Endodermal cell (in vitro differentiated cells): ENCODE data around the gene ANO7. TPM values are rescaled to one million over a fixed set of nuclear protein-coding genes. Genes with fewer than 3 reads are reported as not detected.

Experiments
- DNase-seq: peaks from one replicate; pipeline ENCODE4 v3.0.0-alpha.2; 2017
- H3K27ac ChIP-seq: 2 replicates; pipeline ENCODE4 v1.5.1; 2013; ENCODE audit warnings: mild to moderate bottlenecking, low read depth, low read length, moderate library complexity
- H3K27me3 ChIP-seq: 2 replicates; pipeline ENCODE4 v1.6.1; 2013; ENCODE audit warnings: mild to moderate bottlenecking, low read length, moderate library complexity; ENCODE audit not compliant: insufficient read depth, control insufficient read depth, poor library complexity, severe bottlenecking
- H3K36me3 ChIP-seq: 2 replicates; pipeline ENCODE4 v1.7.0; 2013; ENCODE audit warnings: mild to moderate bottlenecking, low read length, moderate library complexity; ENCODE audit not compliant: control insufficient read depth, insufficient read depth
- H3K4me1 ChIP-seq: one replicate; pipeline ENCODE4 v1.7.0; 2013; ENCODE audit warnings: low read length; ENCODE audit not compliant: control insufficient read depth, insufficient read depth
- H3K4me3 ChIP-seq: 2 replicates; pipeline ENCODE4 v1.5.1; 2013; ENCODE audit warnings: mild to moderate bottlenecking, low read length, moderate library complexity
- H3K9ac ChIP-seq: 2 replicates; pipeline ENCODE4 v1.6.1; 2013; ENCODE audit warnings: mild to moderate bottlenecking, low read length, moderate library complexity; ENCODE audit not compliant: poor library complexity, severe bottlenecking; ENCODE audit errors: extremely low read depth
- H3K9me3 ChIP-seq: 2 replicates; pipeline ENCODE4 v1.6.1; 2013; ENCODE audit warnings: mild to moderate bottlenecking, low read length, moderate library complexity; ENCODE audit not compliant: control insufficient read depth
- H3K27ac Mint-ChIP-seq: 2 replicates; pipeline ENCODE4 v1.8.0; 2020; ENCODE audit warnings: mixed read lengths
- H3K27me3 Mint-ChIP-seq: 2 replicates; pipeline ENCODE4 v1.8.0; 2021; ENCODE audit warnings: mild to moderate bottlenecking, mixed read lengths; ENCODE audit not compliant: insufficient read depth
- H3K36me3 Mint-ChIP-seq: 2 replicates; pipeline ENCODE4 v1.8.0; 2020; ENCODE audit warnings: low read depth, mixed read lengths
- H3K4me1 Mint-ChIP-seq: 2 replicates; pipeline ENCODE4 v1.8.0; 2020; ENCODE audit warnings: mixed read lengths
- H3K4me3 Mint-ChIP-seq: 2 replicates; pipeline ENCODE4 v1.8.0; 2020; ENCODE audit warnings: mild to moderate bottlenecking, moderate library complexity, mixed read lengths
- H3K9me3 Mint-ChIP-seq: 2 replicates; pipeline ENCODE4 v1.8.0; 2020; ENCODE audit warnings: mild to moderate bottlenecking, mixed read lengths
- CTCF ChIP-seq: fragments of 200-600 bp; sonication (generic); conservative IDR thresholded peaks from 2 replicates; pipeline ENCODE4 v1.5.0; 2021; ENCODE audit warnings: antibody characterized with exemption, mild to moderate bottlenecking
- WGBS, 2 experiments: methylation state at CpG; one replicate each; pipeline versions ENCODE4 v1.1.5 to v1.1.7; 2013; ENCODE audit warnings: missing lambda C conversion rate in 2 of 2, mixed read lengths in 1 of 2; ENCODE audit not compliant: insufficient coverage in 1 of 2, insufficient read length in 1 of 2; 5-methylcytosine and 5-hydroxymethylcytosine counted together
- total RNA-seq, 2 donors: library from RNA; stranded (reverse); fragmentation: NEBNext Ultra II Directional in 1 of 2; extraction: Animal tissue kit (Norgen Biotek cat#: 25700) in 1 of 2; gene quantifications; 2 replicates in 1 of 2; 3 replicates in 1 of 2; pipeline ENCODE4 v1.2.1, GENCODE V29; 2021

ANO7 gene
- total RNA-seq, 2 donors from 2014 or later: 8.1 to 8.5 TPM

- no peak for TF ChIP-seq CTCF
- Histone ChIP-seq H3K9me3 (no peaks in the 10 kb centered on the region), H3K27ac (no peak overlapping the region), H3K4me3 (no peak overlapping the region), H3K9ac (no peak overlapping the region), H3K36me3 (peaks cover 85% of the 10 kb centered on the region), H3K27me3 (no peaks in the 10 kb centered on the region), H3K4me1 (no peaks in the 10 kb centered on the region)
- Mint-ChIP-seq H3K4me1 (no peaks in the 10 kb centered on the region), H3K9me3 (no peaks in the 10 kb centered on the region), H3K27ac (no peak overlapping the region), H3K27me3 (no peaks in the 10 kb centered on the region), H3K4me3 (no peak overlapping the region), H3K36me3 (peaks cover 81% of the 10 kb centered on the region)
- no peak for DNase-seq
- WGBS, 2 experiments: 96 to 98% methylated on average over 17 to 19 of the region's 19 CpGs
Measured at GRCh38 chr2:241230435-241230834, 42.0 kb downstream of the ANO7 start.

- peaks cover under 1% of the 10 kb centered on the region for H3K4me1 ChIP-seq
- TF ChIP-seq CTCF: no peak
- Mint-ChIP-seq H3K4me1 (peaks cover 5% of the 10 kb centered on the region), H3K27ac (no peak overlapping the region), H3K9me3 (no peaks in the 10 kb centered on the region), H3K36me3 (peaks cover 84% of the 10 kb centered on the region), H3K4me3 (no peak overlapping the region), H3K27me3 (no peaks in the 10 kb centered on the region)
- no peaks in the 10 kb centered on the region for H3K9me3 ChIP-seq
- DNase-seq: no peak
- H3K4me3 ChIP-seq: no peak overlapping the region
- H3K27ac ChIP-seq: no peak overlapping the region
- peaks cover 96% of the 10 kb centered on the region for H3K36me3 ChIP-seq
- no peaks in the 10 kb centered on the region for H3K27me3 ChIP-seq
- 93 to 98% methylated on average over 7 to 13 of the region's 13 CpGs for WGBS, 2 experiments
- no peak overlapping the region for H3K9ac ChIP-seq
Measured at GRCh38 chr2:241232736-241233575, 44.5 kb downstream of the ANO7 start.

GRCh38 chr2:241234066-241234790, 45.8 kb downstream of the ANO7 start:
- no peak for TF ChIP-seq CTCF
- DNase-seq: no peak
- peaks cover 96% of the 10 kb centered on the region for H3K36me3 ChIP-seq
- 91 to 94% methylated on average over 15 to 21 of the region's 21 CpGs for WGBS, 2 experiments
- peaks cover 7% of the 10 kb centered on the region for H3K4me1 ChIP-seq
- peaks cover 85% of the 10 kb centered on the region for H3K36me3 Mint-ChIP-seq
- no peak overlapping the region for H3K4me3 Mint-ChIP-seq
- peak overlapping the region; percentile 50 for H3K27ac Mint-ChIP-seq
- peaks cover 12% of the 10 kb centered on the region for H3K4me1 Mint-ChIP-seq
- no peaks in the 10 kb centered on the region for H3K9me3 ChIP-seq
- H3K27me3 ChIP-seq: no peaks in the 10 kb centered on the region
- no peaks in the 10 kb centered on the region for H3K9me3 Mint-ChIP-seq
- H3K27ac ChIP-seq: no peak overlapping the region
- H3K27me3 Mint-ChIP-seq: no peaks in the 10 kb centered on the region
- H3K4me3 ChIP-seq: no peak overlapping the region
- H3K9ac ChIP-seq: no peak overlapping the region
